Measurements from ENCODE around the gene PDE11A.

DNA sequence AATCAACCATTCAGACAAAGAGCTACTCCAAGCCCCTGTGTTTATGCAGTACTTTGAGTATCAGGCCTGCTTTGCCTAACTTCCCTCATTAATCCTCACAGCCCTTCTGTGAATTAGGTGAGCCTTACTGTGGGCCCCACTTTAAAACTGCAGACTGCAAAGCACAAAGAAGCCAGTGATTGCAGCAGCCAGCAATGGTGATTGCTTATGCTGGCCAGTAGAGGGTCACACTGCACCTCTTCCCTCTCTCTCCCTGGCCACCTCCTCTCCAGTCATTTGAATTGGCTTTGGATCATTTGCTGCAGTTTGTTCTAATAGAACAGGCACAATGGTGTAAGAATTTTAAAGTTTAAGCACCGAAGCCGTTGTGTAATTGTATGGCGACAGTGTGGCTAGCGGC, 450.1 kb downstream of the PDE11A start:
- TF ChIP-seq, protein P1, sequence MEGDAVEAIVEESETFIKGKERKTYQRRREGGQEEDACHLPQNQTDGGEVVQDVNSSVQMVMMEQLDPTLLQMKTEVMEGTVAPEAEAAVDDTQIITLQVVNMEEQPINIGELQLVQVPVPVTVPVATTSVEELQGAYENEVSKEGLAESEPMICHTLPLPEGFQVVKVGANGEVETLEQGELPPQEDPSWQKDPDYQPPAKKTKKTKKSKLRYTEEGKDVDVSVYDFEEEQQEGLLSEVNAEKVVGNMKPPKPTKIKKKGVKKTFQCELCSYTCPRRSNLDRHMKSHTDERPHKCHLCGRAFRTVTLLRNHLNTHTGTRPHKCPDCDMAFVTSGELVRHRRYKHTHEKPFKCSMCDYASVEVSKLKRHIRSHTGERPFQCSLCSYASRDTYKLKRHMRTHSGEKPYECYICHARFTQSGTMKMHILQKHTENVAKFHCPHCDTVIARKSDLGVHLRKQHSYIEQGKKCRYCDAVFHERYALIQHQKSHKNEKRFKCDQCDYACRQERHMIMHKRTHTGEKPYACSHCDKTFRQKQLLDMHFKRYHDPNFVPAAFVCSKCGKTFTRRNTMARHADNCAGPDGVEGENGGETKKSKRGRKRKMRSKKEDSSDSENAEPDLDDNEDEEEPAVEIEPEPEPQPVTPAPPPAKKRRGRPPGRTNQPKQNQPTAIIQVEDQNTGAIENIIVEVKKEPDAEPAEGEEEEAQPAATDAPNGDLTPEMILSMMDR (IDR thresholded peaks at IDR 0.05), result peak in 2 of 3 experiments; percentile 26 to 53
- TF ChIP-seq POLR2A (IDR thresholded peaks at IDR 0.05), result no peak
